ENCODE data around the gene GBX2. TPM values are rescaled to one million over a fixed set of nuclear protein-coding genes. Genes with fewer than 3 reads are reported as not detected.
A peak's percentile ranks its signal among the peaks of the same experiment; 100 is the strongest.

Gene GBX2
- total and polyA plus RNA-seq, 2 of the 13 experiments (the other 11 are each of a cell fraction or from before 2014, with no cell fraction given), result not detected

GRCh38 chr2:236117861-236118269 lies 50.3 kb downstream of the GBX2 start (continued):
- TF ChIP-seq, protein P1, sequence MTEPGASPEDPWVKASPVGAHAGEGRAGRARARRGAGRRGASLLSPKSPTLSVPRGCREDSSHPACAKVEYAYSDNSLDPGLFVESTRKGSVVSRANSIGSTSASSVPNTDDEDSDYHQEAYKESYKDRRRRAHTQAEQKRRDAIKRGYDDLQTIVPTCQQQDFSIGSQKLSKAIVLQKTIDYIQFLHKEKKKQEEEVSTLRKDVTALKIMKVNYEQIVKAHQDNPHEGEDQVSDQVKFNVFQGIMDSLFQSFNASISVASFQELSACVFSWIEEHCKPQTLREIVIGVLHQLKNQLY (CRISPR knock-in tag; IDR thresholded peaks at IDR 0.05), result peak; percentile 79; the same call in 1 of the 2 replicates
- TF ChIP-seq ETV6 (CRISPR knock-in tag; conservative IDR thresholded peaks at IDR 0.05) (peak; percentile 38; the same call in 1 of the 2 replicates), SNAPC2 (CRISPR knock-in tag; IDR thresholded peaks at IDR 0.05) (peak; percentile 70; the same call in 1 of the 2 replicates), NR2C2 (CRISPR knock-in tag; IDR thresholded peaks at IDR 0.05; ENCODE audit: borderline replicate concordance) (peak; percentile 89), TCF7L2 (IDR thresholded peaks at IDR 0.05; ENCODE audit: low read depth, low read length) (no peak; the same call in 1 of the 2 replicates), MXD4 (CRISPR knock-in tag; IDR thresholded peaks at IDR 0.05) (peak; percentile 36; the same call in 1 of the 2 replicates), ZBTB7A (CRISPR knock-in tag; IDR thresholded peaks at IDR 0.05) (peak; percentile 87), ATF7-NPFF (CRISPR knock-in tag; IDR thresholded peaks at IDR 0.05; ENCODE audit: low read depth) (0 out of 2 replicates have a peak, but pooled peaks have one; percentile 36), KDM4B (CRISPR knock-in tag; IDR thresholded peaks at IDR 0.05) (peak; percentile 72; the same call in 1 of the 2 replicates), STAT6 (CRISPR knock-in tag; IDR thresholded peaks at IDR 0.05; ENCODE audit: borderline replicate concordance) (peak; percentile 98; the same call in 1 of the 2 replicates), ZSCAN9 (CRISPR knock-in tag; IDR thresholded peaks at IDR 0.05; ENCODE audit: borderline replicate concordance) (peak; percentile 74; the same call in 1 of the 2 replicates), NCOA5 (CRISPR knock-in tag; IDR thresholded peaks at IDR 0.05) (no peak), WIZ (CRISPR knock-in tag; IDR thresholded peaks at IDR 0.05) (no peak), RXRB (CRISPR knock-in tag; IDR thresholded peaks at IDR 0.05; ENCODE audit: borderline replicate concordance) (peak; percentile 100), SSRP1 (CRISPR knock-in tag; IDR thresholded peaks at IDR 0.05) (no peak), NR2F2 (IDR thresholded peaks at IDR 0.05; ENCODE audit: borderline replicate concordance, low read depth) (peak; percentile 99), ZFY (CRISPR knock-in tag; IDR thresholded peaks at IDR 0.05) (0 out of 2 replicates have a peak, but pooled peaks have one; percentile 43), HOXA3 (CRISPR knock-in tag; IDR thresholded peaks at IDR 0.05) (peak; percentile 54; the same call in 1 of the 2 replicates), ZNF557 (CRISPR knock-in tag; IDR thresholded peaks at IDR 0.05) (0 out of 2 replicates have a peak, but pooled peaks have one; percentile 45), AHDC1 (CRISPR knock-in tag; IDR thresholded peaks at IDR 0.05; ENCODE audit: borderline replicate concordance) (peak; percentile 98; the same call in 1 of the 2 replicates)
- TF ChIP-seq, protein P2, sequence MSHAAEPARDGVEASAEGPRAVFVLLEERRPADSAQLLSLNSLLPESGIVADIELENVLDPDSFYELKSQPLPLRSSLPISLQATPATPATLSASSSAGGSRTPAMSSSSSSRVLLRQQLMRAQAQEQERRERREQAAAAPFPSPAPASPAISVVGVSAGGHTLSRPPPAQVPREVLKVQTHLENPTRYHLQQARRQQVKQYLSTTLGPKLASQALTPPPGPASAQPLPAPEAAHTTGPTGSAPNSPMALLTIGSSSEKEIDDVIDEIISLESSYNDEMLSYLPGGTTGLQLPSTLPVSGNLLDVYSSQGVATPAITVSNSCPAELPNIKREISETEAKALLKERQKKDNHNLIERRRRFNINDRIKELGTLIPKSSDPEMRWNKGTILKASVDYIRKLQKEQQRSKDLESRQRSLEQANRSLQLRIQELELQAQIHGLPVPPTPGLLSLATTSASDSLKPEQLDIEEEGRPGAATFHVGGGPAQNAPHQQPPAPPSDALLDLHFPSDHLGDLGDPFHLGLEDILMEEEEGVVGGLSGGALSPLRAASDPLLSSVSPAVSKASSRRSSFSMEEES (CRISPR knock-in tag; IDR thresholded peaks at IDR 0.05), result peak; percentile 96
